H1 (cell line): ENCODE results near the gene SCP2. TPM values are rescaled to one million over a fixed set of nuclear protein-coding genes. Genes with fewer than 3 reads are reported as not detected.

ENCODE experiments used
- CTCF ChIA-PET: fragments of 300-600 bp; sonication (Branson Sonifier 250); formaldehyde crosslinking; loops from one replicate; lab custom pipeline; 2021; ENCODE audit not compliant: partially characterized antibody; lab: Charles Lee
- POLR2A ChIA-PET: fragments of 300-600 bp; sonication (Branson Sonifier 250); formaldehyde crosslinking; loops from one replicate; lab custom pipeline; 2021; ENCODE audit warnings: inconsistent platforms; ENCODE audit not compliant: partially characterized antibody; lab: Charles Lee
- DNase-seq, 2 experiments: peaks; one replicate each; pipeline versions ENCODE4 v3.0.0 to v3.0.0-alpha.2; 2010 to 2022; ENCODE audit warnings: low spot score in 2 of 2, low read depth in 1 of 2, mixed read lengths in 1 of 2
- FAIRE-seq: peaks from 2 replicates; lab custom pipeline; 2011; peaks lifted over from hg19 to GRCh38; lab: Jason Lieb, UNC
- H2AFZ ChIP-seq: 2 replicates; pipeline ENCODE4 v1.8.1; 2012; ENCODE audit warnings: low read length, inconsistent platforms
- H2AK5ac ChIP-seq: 2 replicates; pipeline ENCODE4 v1.6.1; 2013; ENCODE audit warnings: low read depth, low read length
- H2BK120ac ChIP-seq: replicated peaks from 2 replicates; pipeline ENCODE3; 2013; ENCODE audit warnings: low read depth, low read length, inconsistent platforms
- H2BK12ac ChIP-seq: 2 replicates; pipeline ENCODE4 v1.6.1; 2013; ENCODE audit warnings: low read depth, low read length
- H2BK15ac ChIP-seq: 2 replicates; pipeline ENCODE4 v1.6.1; 2013; ENCODE audit warnings: low read length
- H2BK20ac ChIP-seq: 2 replicates; pipeline ENCODE4 v1.6.1; 2013; ENCODE audit warnings: low read length
- H2BK5ac ChIP-seq: 2 replicates; pipeline ENCODE4 v1.6.1; 2013; ENCODE audit warnings: low read depth, low read length
- H3K14ac ChIP-seq: 2 replicates; pipeline ENCODE4 v1.6.1; 2013; ENCODE audit warnings: inconsistent platforms; ENCODE audit not compliant: insufficient read length
- H3K18ac ChIP-seq: 2 replicates; pipeline ENCODE4 v1.6.1; 2013; ENCODE audit warnings: low read length; ENCODE audit errors: extremely low read depth
- H3K23ac ChIP-seq: 2 replicates; pipeline ENCODE4 v1.6.1; 2013; ENCODE audit warnings: inconsistent platforms; ENCODE audit not compliant: insufficient read length
- H3K23me2 ChIP-seq: 2 replicates; pipeline ENCODE4 v1.6.1; 2013; ENCODE audit warnings: low read depth, low read length
- H3K27ac ChIP-seq: 2 replicates; pipeline ENCODE4 v1.6.1; 2011; ENCODE audit warnings: low read depth, low read length, inconsistent platforms
- H3K27me3 ChIP-seq, 4 experiments: replicated peaks in 1 of 4; 1 replicate in 1 of 4; 2 replicates in 3 of 4; pipeline versions ENCODE4 v1.6.1 to v1.8.1; 2011 to 2013; ENCODE audit warnings: low read length in 3 of 4, mild to moderate bottlenecking in 3 of 4, inconsistent platforms in 2 of 4, mixed read lengths in 2 of 4, moderate library complexity in 1 of 4; ENCODE audit not compliant: control insufficient read depth in 3 of 4, insufficient read depth in 3 of 4; ENCODE audit errors: extremely low read depth in 1 of 4
- H3K36me3 ChIP-seq, 4 experiments: 2 replicates each; pipeline versions ENCODE4 v1.6.1 to v1.8.1; 2011 to 2013; ENCODE audit warnings: mild to moderate bottlenecking in 4 of 4, low read length in 3 of 4, moderate library complexity in 2 of 4, control low read depth in 1 of 4, inconsistent platforms in 1 of 4; ENCODE audit not compliant: insufficient read depth in 4 of 4, control insufficient read depth in 2 of 4
- H3K4ac ChIP-seq: replicated peaks from 2 replicates; pipeline ENCODE3; 2013; ENCODE audit warnings: low read length, low read depth, mixed read lengths, inconsistent platforms; ENCODE audit not compliant: insufficient read length
- H3K4me1 ChIP-seq, 4 experiments: replicated peaks in 1 of 4; 1 replicate in 1 of 4; 2 replicates in 3 of 4; pipeline versions ENCODE4 v1.6.1 to v1.8.1; 2011 to 2013; ENCODE audit warnings: low read length in 3 of 4, inconsistent platforms in 2 of 4, mixed read lengths in 1 of 4; ENCODE audit not compliant: insufficient read depth in 4 of 4, control insufficient read depth in 3 of 4
- H3K4me2 ChIP-seq, 2 experiments: 2 replicates each; pipeline versions ENCODE4 v1.6.1 to v1.8.1; 2011 to 2013; ENCODE audit warnings: low read depth in 2 of 2, low read length in 2 of 2, control low read depth in 1 of 2, inconsistent platforms in 1 of 2, mild to moderate bottlenecking in 1 of 2; ENCODE audit not compliant: insufficient read depth in 1 of 2
- H3K4me3 ChIP-seq, 4 experiments: fragments of 200-600, 300-600 bp in 1 of 4; sonication (generic), shearing (Covaris generic), sonication (Bioruptor Twin) in 1 of 4; 2 replicates each; pipeline versions ENCODE4 v1.5.1 to v1.8.1; 2011 to 2016; ENCODE audit warnings: low read length in 4 of 4, low read depth in 3 of 4, control low read depth in 2 of 4, inconsistent platforms in 2 of 4, mild to moderate bottlenecking in 2 of 4, mixed read lengths in 1 of 4, moderate library complexity in 1 of 4; ENCODE audit not compliant: insufficient read depth in 2 of 4; ENCODE audit errors: extremely low read depth in 1 of 4
- H3K56ac ChIP-seq: replicated peaks from 2 replicates; pipeline ENCODE3; 2013; ENCODE audit warnings: low read depth, mild to moderate bottlenecking, mixed read lengths, low read length, inconsistent platforms; ENCODE audit not compliant: insufficient read length
- H3K79me1 ChIP-seq: 2 replicates; pipeline ENCODE4 v1.6.1; 2013; ENCODE audit warnings: low read depth, low read length, control low read depth
- H3K79me2 ChIP-seq, 2 experiments: 2 replicates each; pipeline versions ENCODE4 v1.6.1 to v1.8.1; 2012 to 2013; ENCODE audit warnings: low read length in 2 of 2, mild to moderate bottlenecking in 2 of 2, inconsistent platforms in 1 of 2; ENCODE audit not compliant: insufficient read depth in 2 of 2, control insufficient read depth in 1 of 2
- H3K9ac ChIP-seq, 4 experiments: replicated peaks in 1 of 4; 1 replicate in 1 of 4; 2 replicates in 3 of 4; pipeline versions ENCODE4 v1.6.1 to v1.8.1; 2011 to 2013; ENCODE audit warnings: low read depth in 3 of 4, low read length in 3 of 4, control low read depth in 2 of 4, mild to moderate bottlenecking in 2 of 4, moderate library complexity in 2 of 4, inconsistent platforms in 1 of 4; ENCODE audit errors: extremely low read depth in 1 of 4
- H3K9me3 ChIP-seq, 2 experiments: 2 replicates each; pipeline versions ENCODE4 v1.6.1 to v1.8.1; 2012 to 2013; ENCODE audit warnings: mild to moderate bottlenecking in 2 of 2, moderate library complexity in 2 of 2, control low read depth in 1 of 2, inconsistent platforms in 1 of 2, low read depth in 1 of 2, low read length in 1 of 2, mixed read lengths in 1 of 2; ENCODE audit not compliant: insufficient read depth in 2 of 2
- H4K20me1 ChIP-seq, 2 experiments: replicated peaks in 1 of 2; 2 replicates each; pipeline versions ENCODE3 to v1.8.1; 2011 to 2013; ENCODE audit warnings: inconsistent platforms in 2 of 2, low read length in 2 of 2, mild to moderate bottlenecking in 1 of 2; ENCODE audit not compliant: insufficient read depth in 2 of 2, control insufficient read depth in 1 of 2
- H4K5ac ChIP-seq: 2 replicates; pipeline ENCODE4 v1.6.1; 2013; ENCODE audit warnings: low read length, low read depth, mixed read lengths, inconsistent platforms; ENCODE audit not compliant: insufficient read length
- H4K8ac ChIP-seq: 2 replicates; pipeline ENCODE4 v1.8.0; 2013; ENCODE audit warnings: mild to moderate bottlenecking, moderate library complexity, low read length, inconsistent platforms; ENCODE audit not compliant: insufficient read depth; ENCODE audit errors: extremely low read depth
- H4K91ac ChIP-seq: replicated peaks from 2 replicates; pipeline ENCODE3; 2013; ENCODE audit warnings: low read length, mixed read lengths, inconsistent platforms; ENCODE audit not compliant: insufficient read length
- BRCA1 ChIP-seq: IDR thresholded peaks from 2 replicates; pipeline ENCODE4 v1.6.1; 2012; ENCODE audit warnings: low read depth, low read length, improper control_type of control experiment
- EGR1 ChIP-seq: IDR thresholded peaks from 2 replicates; pipeline ENCODE4 v1.6.1; 2011; ENCODE audit warnings: low read depth, low read length, borderline replicate concordance
- GABPA ChIP-seq: IDR thresholded peaks from 2 replicates; pipeline ENCODE4 v1.6.1; 2011; ENCODE audit warnings: mild to moderate bottlenecking, low read length, moderate library complexity, borderline replicate concordance; ENCODE audit not compliant: insufficient read depth
- HDAC2 ChIP-seq, 2 experiments: fragments of 300-600 bp in 1 of 2; sonication (generic) in 1 of 2; IDR thresholded peaks; 2 replicates each; pipeline ENCODE4 v1.6.1; 2011 to 2012; ENCODE audit warnings: low read depth in 2 of 2, low read length in 2 of 2, mild to moderate bottlenecking in 2 of 2, moderate library complexity in 2 of 2, borderline replicate concordance in 1 of 2, inconsistent platforms in 1 of 2
- NRF1 ChIP-seq: IDR thresholded peaks from 2 replicates; pipeline ENCODE4 v1.6.1; 2011; ENCODE audit warnings: mild to moderate bottlenecking, low read depth, low read length, improper control_type of control experiment
- RBBP5 ChIP-seq: IDR thresholded peaks from 2 replicates; pipeline ENCODE4 v1.7.1; 2012; ENCODE audit warnings: low read depth, mild to moderate bottlenecking, inconsistent platforms, low read length, moderate library complexity, borderline replicate concordance
- RFX5 ChIP-seq: IDR thresholded peaks from 2 replicates; pipeline ENCODE4 v1.6.1; 2011; ENCODE audit warnings: low read depth, low read length, improper control_type of control experiment, borderline replicate concordance
- SAP30 ChIP-seq: fragments of 300-600 bp; sonication (generic); IDR thresholded peaks from 2 replicates; pipeline ENCODE4 v1.7.1; 2012; ENCODE audit warnings: low read length, moderate library complexity, mild to moderate bottlenecking, inconsistent platforms; ENCODE audit not compliant: insufficient read depth, insufficient replicate concordance
- SP4 ChIP-seq: IDR thresholded peaks from 2 replicates; pipeline ENCODE4 v1.6.1; 2012; ENCODE audit warnings: low read length, inconsistent platforms
- SUZ12 ChIP-seq: fragments of 200-600 bp; sonication (generic); IDR thresholded peaks from 2 replicates; pipeline ENCODE4 v1.6.1; 2012; ENCODE audit warnings: mild to moderate bottlenecking, inconsistent platforms, low read length, moderate library complexity, mixed read lengths
- TAF1 ChIP-seq: IDR thresholded peaks from 2 replicates; pipeline ENCODE4 v1.6.1; 2011; ENCODE audit warnings: mild to moderate bottlenecking, low read depth, low read length
- TBP ChIP-seq: IDR thresholded peaks from 2 replicates; pipeline ENCODE4 v1.6.1; 2011; ENCODE audit warnings: low read depth, low read length, improper control_type of control experiment
- WGBS, 2 experiments: shearing (Covaris generic) in 1 of 2; methylation state at CpG; one replicate each; pipeline versions ENCODE4 v1.1.6 to v1.1.7; 2013 to 2015; ENCODE audit warnings: low lambda C conversion rate in 2 of 2, mixed read lengths in 2 of 2, inconsistent platforms in 1 of 2, low coverage in 1 of 2, missing lambda C conversion rate in 1 of 2; ENCODE audit not compliant: insufficient replicate concordance in 2 of 2, insufficient coverage in 1 of 2, insufficient read length in 1 of 2; ENCODE audit errors: extremely low coverage in 1 of 2, missing lambda C conversion rate in 1 of 2; 5-methylcytosine and 5-hydroxymethylcytosine counted together
- polyA plus RNA-seq, 7 experiments: library from polyadenylated mRNA; depleted of rRNA in 3 of 7; stranded (reverse) in 5 of 7; unstranded in 2 of 7; fragments of >200 nt in 5 of 7; fragments of 200-250 nt in 2 of 7; gene quantifications; 1 replicate in 5 of 7; 2 replicates in 1 of 7; 4 replicates in 1 of 7; pipeline versions ENCODE4 v1.2.1 to v1.2.3, GENCODE V29; 2011 to 2013; ENCODE audit warnings: missing spikeins in 2 of 7, mixed read lengths in 2 of 7
- total RNA-seq: library from RNA; stranded (reverse); fragmentation: NEBNext Ultra II Directional; extraction: Animal tissue kit (Norgen Biotek cat#: 25700); gene quantifications from 2 replicates; pipeline ENCODE4 v1.2.1, GENCODE V29; 2021
- TF ChIP-seq, protein P1 (sequence below): IDR thresholded peaks from 2 replicates; pipeline ENCODE4 v1.6.1; 2012; ENCODE audit warnings: inconsistent platforms

SCP2 gene
- total and polyA plus RNA-seq, 2 of the 8 experiments (the other 6 are each of a cell fraction or from before 2014, with no cell fraction given), result 20.9 to 54.3 TPM

DNA sequence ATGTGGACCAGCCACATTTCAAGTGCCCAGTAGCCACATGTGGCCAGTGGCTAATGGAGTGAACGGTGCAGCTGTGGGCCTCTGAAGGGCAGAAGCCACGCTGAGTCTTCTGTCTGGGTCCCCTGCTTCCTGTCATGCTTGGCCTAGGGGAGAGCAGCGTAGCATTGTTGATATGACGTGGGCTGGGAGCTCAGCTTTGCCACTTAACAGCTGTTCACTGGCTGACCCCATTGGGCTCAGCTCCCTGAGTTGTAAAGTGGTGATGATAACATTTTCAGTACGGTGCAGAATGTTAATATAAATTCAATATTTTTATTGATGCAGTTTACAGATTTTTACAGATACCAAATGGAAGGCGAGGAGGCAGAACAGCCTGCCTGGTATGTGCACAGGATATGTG is 139.4 kb downstream of the SCP2 start:
- Histone ChIP-seq H2BK20ac (no peak overlapping the region), H3K23me2 (peaks cover 10% of the 10 kb centered on the region; the same call in 1 of the 2 replicates), H2BK15ac (no peak overlapping the region), H3K79me1 (no peaks in the 10 kb centered on the region), H3K14ac (no peak overlapping the region), H2BK12ac (no peak overlapping the region), H3K4ac (no peak overlapping the region), H4K20me1 (no peaks in the 10 kb centered on the region), H3K36me3 (no peaks in the 10 kb centered on the region), H3K9ac (no peak overlapping the region), H4K91ac (no peak overlapping the region), H2BK5ac (no peak overlapping the region), H3K18ac (no peak overlapping the region), H3K4me1 (peaks cover 0 to 11% (median 1%) of the 10 kb centered on the region in 4 experiments; a peak in 5 of 7 replicates), H3K23ac (no peak overlapping the region), H4K8ac (no peak overlapping the region), H3K4me3 (no peak overlapping the region), H2BK120ac (no peak overlapping the region), H4K5ac (no peak overlapping the region), H3K9me3 (no peaks in the 10 kb centered on the region), H2AFZ (no peak overlapping the region), H3K56ac (no peak overlapping the region), H3K27ac (no peak overlapping the region), H2AK5ac (no peak overlapping the region), H3K79me2 (no peaks in the 10 kb centered on the region), H3K4me2 (no peak overlapping the region), H3K27me3 (peaks cover 17 to 35% (median 32%) of the 10 kb centered on the region in 4 experiments)
- ChIA-PET POLR2A (no interaction called here), CTCF (interaction anchor here (1.0 kb wide), 1 partner anchor 55 kb away, joined by 3 read pairs; no protein-coding TSS in a partner anchor)
- DNase-seq, result no peak
- FAIRE-seq, result no peak
- WGBS, 2 experiments, result 89% methylated on average over 6 of the region's 6 CpGs; no CpG with 5 or more reads in 1 of the 2 experiments
- TF ChIP-seq RFX5, result no peak
- no peak for TF ChIP-seq TAF1
- TF ChIP-seq EGR1, result no peak
- TF ChIP-seq, protein P1, sequence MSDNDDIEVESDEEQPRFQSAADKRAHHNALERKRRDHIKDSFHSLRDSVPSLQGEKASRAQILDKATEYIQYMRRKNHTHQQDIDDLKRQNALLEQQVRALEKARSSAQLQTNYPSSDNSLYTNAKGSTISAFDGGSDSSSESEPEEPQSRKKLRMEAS, result no peak
- TF ChIP-seq SAP30, result no peak
- no peak for TF ChIP-seq SP4
- TF ChIP-seq RBBP5, result no peak
- TF ChIP-seq GABPA, result no peak
- no peak for TF ChIP-seq HDAC2 (IDR thresholded peaks at IDR 0.05; ENCODE audit: borderline replicate concordance in 1 of 2, low read depth in 2 of 2, low read length in 2 of 2)
- no peak for TF ChIP-seq SUZ12
- no peak for TF ChIP-seq NRF1
- no peak for TF ChIP-seq TBP
- no peak for TF ChIP-seq BRCA1
